Astrocyte of the cerebellum (primary cell): ENCODE measurements around the gene CACNG6.

Source experiments
- DNase-seq: peaks from one replicate; pipeline ENCODE4 v3.0.0-alpha.2; 2011; ENCODE audit warnings: low read depth
- H3K4me3 ChIP-seq: 2 replicates; pipeline ENCODE4 v1.5.1; 2011; ENCODE audit warnings: mild to moderate bottlenecking, low read depth, low read length, moderate library complexity
- CTCF ChIP-seq: IDR thresholded peaks from 2 replicates; pipeline ENCODE4 v1.5.1; 2012; ENCODE audit warnings: low read length, low read depth, moderate library complexity, mild to moderate bottlenecking; ENCODE audit errors: missing control alignments
- in situ Hi-C: cut with HindIII; loops from 2 replicates; pipeline ENCODE4 v1.10.0; 2017; ENCODE audit warnings: low sequenced_read_pairs

Gene CACNG6, protein sequence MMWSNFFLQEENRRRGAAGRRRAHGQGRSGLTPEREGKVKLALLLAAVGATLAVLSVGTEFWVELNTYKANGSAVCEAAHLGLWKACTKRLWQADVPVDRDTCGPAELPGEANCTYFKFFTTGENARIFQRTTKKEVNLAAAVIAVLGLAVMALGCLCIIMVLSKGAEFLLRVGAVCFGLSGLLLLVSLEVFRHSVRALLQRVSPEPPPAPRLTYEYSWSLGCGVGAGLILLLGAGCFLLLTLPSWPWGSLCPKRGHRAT

DNA sequence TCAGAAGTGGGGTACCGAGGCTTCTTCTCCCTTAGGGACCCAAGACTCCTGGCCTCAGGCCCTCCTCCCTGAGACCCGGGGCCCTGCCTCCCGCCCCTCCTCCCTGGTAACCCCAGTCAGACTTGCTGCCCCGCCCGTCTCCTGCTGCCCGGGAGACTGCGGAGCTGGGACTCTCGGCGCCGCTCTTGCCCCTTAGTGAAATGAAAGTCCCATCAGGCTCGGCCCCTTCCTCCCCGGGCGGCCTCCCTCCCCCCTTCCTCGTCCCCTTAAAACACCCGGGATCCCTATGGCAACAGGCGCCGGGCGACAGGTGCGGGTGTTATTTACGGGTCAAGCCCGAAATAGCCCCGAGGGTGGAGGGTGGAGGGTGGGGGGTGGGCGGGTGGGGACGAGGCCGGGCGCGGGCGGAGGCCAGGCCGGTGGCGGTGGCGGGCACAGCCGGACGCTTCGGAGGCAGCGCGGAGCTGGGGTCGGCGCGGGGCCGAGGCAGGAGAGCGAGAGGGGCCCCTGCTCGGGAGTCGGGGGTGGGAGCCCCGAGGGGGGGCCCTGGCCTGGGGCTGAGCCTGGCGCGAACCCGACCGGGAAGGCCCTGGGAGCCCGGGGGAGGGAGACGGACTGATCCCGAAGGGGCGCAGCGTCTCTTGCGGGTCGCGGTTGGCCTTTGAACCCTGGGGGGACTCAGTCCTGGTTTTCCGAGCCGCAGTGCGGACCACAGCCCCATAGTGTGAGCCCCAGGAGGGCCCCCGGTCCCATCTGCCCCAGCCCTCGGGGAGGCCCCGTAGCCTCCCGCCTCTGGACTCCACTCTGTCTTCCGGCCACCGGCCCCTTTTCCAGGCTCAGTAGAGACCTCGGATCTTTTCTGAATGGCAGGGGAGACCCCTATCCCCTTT, at the start of gene CACNG6:
CACNG6 (plus strand) TSS at position 414 of the 890 bp plus-strand sequence. CDS start 1,241 bp downstream, outside the sequence.
- H3K4me3 ChIP-seq: peak within 1 kb of the TSS; percentile 19
- no peak for DNase-seq
- in situ Hi-C loops: no loop called here
- TF ChIP-seq CTCF: no peak

GRCh38 chr19:53942001-53942786, 49.2 kb upstream of the CACNG6 start:
- no peak overlapping the region for H3K4me3 ChIP-seq
- no peak for DNase-seq
- no peak for TF ChIP-seq CTCF
- in situ Hi-C loops: no loop called here

DNA sequence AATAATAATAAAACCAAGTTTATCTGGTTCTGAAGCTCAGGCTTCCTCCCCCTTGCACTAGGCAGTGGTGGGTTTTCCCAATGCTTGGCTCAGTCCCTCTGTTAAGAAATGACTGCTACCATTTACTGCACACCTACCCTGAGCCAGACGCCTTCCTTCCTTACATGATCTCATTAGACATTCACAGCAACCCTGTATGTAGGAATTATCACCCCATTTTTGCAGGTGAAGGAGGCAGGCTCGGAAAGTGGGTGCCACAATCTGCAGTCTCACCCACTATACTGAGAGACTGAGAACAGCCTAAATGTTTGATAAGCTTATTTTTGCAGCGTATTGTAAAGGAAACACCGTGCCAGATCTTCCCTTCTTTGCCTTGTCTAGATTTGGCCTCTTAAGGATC, 47.0 kb upstream of the CACNG6 start:
- DNase-seq: no peak
- TF ChIP-seq CTCF: no peak
- no peak overlapping the region for H3K4me3 ChIP-seq
- in situ Hi-C loops: no loop called here

- no peak for DNase-seq
- in situ Hi-C loops: no loop called here
- H3K4me3 ChIP-seq: no peak overlapping the region
- no peak for TF ChIP-seq CTCF
Observed at GRCh38 chr19:53944933-53945332, 46.5 kb upstream of the CACNG6 start.

DNA sequence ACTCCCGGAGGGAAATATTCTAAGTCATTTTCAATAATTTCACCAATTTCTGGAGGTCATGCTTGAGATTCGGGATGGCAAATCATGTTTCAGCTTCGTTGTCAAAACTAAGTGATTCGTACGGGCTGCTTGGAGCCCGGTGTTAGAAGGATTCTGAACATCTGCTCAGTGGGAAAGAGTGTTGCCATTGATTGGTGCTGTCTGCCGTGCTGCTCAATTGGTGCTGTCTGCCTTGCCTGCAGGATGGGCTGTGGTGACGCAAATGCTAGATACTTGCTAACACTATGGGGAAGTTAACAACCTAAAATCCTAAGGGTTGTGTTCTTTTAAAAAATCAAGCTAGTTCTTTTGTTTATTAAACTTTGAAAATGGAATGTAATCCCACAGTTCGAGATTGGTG, 46.0 kb upstream of the CACNG6 start:
- in situ Hi-C loops: no loop called here
- no peak for TF ChIP-seq CTCF
- no peak overlapping the region for H3K4me3 ChIP-seq
- DNase-seq: no peak

- no peak for DNase-seq
- TF ChIP-seq CTCF: no peak
- in situ Hi-C loops: no loop called here
Observed at GRCh38 chr19:53945998-53946397, 45.4 kb upstream of the CACNG6 start.

More at GRCh38 chr19:53945998-53946397, 45.4 kb upstream of the CACNG6 start:
- no peak overlapping the region for H3K4me3 ChIP-seq
